GM18505 (cell line): ENCODE data around the gene ASB9.
"Not testable (repeated sequence)": the region's sequence is repeated elsewhere in the genome, so short reads cannot be mapped to it uniquely, and the experiment has no call there.

Experiments
- ATAC-seq: cut with Tn5 transposase; IDR thresholded peaks from one replicate; pipeline ENCODE4 v1.9.1; 2021; ENCODE audit not compliant: unreplicated experiment
- POLR2A ChIP-seq: IDR thresholded peaks from 4 replicates; pipeline ENCODE4 v1.6.1; 2011; ENCODE audit warnings: borderline replicate concordance; ENCODE audit not compliant: insufficient read depth, insufficient read length; ENCODE audit errors: extremely low read depth

Gene ASB9

DNA sequence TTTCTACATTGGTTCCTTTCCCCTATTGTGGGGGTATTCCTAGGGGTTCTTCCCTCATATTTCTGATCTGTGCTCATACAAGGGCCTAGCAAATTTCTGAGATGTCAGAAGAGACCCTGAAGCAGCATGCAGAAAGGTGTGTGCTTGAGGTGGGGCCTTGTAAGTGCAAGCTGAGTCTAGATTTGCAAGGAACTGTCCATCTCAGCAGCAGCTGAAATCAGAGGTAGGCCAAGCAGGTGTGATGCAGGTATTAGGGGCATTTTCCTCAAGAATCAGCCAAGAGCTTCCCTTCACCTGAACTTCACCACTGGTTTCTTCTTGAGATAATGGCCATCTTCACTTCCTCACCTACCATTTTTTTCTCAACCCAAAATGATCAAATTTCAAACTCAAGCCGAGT lies 45.1 kb downstream of the ASB9 start:
- no peak for TF ChIP-seq POLR2A
- no peak for ATAC-seq

DNA sequence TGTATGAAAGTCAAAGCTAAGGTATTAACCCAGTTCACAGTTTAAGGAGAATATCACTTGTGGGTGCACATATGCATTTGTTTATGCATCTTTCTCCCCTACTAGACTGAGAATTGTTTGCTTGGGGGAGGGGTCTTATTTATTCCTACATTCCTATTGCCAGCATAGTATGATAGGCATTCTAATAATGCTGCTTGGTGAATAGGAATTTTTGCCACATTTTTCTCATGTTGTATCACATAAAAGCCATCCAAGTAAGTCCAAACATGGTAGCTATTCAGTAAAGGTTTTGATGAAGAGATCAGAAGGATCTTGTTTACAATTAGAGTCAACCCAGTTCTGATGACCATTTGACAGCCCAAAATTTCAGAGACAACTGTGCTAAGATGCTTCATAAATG lies 48.6 kb downstream of the ASB9 start:
- no peak for TF ChIP-seq POLR2A
- no peak for ATAC-seq

DNA sequence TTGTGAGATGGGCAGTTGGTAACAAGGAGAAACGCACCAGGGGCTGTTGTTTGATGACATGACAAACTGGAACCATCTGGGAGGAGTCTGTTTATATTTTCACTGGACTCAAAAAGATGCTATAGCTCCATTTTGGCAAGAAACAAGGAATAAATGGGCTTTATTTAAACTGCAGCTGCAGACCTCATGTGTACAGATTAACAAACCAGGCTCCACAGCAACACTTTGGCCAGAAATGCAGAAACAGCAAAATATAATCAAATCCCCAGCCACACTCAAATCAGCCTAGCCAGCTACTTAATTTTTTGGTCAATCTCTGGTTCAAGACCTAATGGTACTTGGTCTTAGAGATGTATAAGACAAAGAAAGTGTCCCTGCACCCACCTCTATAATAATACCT lies 52.7 kb downstream of the ASB9 start:
- TF ChIP-seq POLR2A: no peak
- ATAC-seq: no peak

DNA sequence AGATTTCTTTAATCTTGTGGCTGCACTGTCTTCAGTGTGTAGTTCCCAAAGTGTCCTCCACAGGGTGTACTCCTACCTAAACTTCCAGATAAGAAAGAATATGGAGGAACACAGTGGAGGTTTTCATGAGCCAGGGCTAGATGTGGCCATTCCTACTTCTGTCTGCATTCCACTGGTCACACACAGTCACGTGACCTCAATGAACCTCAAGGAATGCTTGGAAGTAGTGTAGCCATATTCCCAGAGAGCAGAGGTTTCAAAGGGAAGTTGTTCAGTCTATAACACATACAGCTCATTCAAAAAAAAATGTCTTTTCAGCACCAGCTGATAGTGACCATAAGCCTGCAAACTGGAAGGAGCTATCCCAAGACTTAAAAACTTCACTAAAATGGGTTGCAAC lies 53.6 kb downstream of the ASB9 start:
- no peak for TF ChIP-seq POLR2A

DNA sequence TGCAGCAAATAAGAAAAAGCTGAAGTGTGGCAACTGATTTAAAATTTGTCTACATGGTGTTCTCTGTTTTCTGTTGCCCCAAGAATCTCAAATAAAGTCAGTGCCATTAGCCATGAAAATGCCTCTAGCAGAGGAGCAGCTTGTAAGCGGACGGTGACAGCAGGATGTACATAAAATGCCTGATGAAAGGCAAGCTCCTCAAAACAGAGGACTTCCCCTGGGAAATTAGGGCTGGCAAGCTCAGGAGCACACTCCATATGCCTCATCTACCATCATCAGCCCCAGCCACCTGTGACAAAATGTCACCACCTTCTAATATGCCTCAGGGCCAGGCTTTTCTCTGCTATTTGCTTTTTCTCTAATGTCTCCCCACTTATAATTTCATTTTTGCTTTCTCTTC lies 54.5 kb downstream of the ASB9 start:
- no peak for TF ChIP-seq POLR2A
- ATAC-seq: no peak

More for the DNA sequence above, 53.6 kb downstream of the ASB9 start:
- ATAC-seq: no peak

DNA sequence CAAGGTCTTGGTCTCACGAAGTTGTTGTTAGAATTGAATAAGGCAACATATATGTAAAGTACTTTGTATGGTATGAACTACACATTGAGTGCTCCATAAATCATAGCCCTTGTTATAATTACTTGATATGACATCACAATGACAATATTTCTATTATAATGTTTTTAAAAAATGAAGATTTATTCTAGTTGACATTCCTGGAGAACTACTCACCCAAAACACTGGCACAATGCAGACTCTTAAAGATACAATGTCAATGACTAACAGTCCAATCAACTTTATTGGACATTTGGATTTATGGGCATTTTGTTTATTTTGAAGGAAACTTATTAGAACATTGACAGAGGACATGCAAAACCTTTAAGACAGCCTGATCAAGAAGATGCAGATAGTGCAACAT lies 55.3 kb downstream of the ASB9 start:
- TF ChIP-seq POLR2A: no peak
- no peak for ATAC-seq

DNA sequence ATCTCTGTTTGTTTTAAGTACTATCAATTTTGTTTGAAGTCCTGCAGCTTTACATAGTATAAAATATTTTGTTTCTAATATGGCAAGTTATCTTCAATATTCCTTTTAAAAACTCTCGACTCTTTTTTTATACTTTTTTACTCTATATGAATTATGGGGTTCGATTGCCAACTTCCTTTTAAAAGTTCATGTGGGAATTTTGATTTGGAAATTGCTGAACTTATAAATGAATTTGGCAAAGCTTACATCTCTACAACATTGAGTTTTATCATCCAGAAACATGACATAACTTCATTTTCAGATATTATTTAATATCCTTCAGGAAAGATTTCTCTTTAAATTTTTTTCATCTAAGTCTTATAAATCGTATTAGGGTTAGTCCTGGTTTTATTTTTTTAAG lies 60.8 kb downstream of the ASB9 start:
- no peak for TF ChIP-seq POLR2A

DNA sequence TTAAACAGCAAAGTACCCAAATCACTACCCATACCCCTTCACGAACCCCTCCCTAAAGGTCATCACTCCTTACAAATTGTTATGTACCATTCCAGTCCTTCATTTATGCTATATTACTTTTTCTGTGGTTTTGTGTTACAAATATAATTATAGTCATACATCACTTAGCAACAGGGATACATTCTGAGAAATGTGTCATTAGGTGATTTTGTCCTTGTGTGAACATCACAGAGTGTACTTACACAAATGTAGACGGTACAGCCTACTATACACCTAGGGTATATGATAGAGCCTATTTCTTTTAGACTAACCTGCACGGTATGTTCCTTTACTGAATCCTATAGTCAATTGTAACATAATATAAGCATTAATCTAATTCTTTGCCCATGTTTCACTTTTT lies 61.9 kb downstream of the ASB9 start:
- no peak for TF ChIP-seq POLR2A
- ATAC-seq: no peak

More for the DNA sequence above, 60.8 kb downstream of the ASB9 start:
- ATAC-seq: no peak

DNA sequence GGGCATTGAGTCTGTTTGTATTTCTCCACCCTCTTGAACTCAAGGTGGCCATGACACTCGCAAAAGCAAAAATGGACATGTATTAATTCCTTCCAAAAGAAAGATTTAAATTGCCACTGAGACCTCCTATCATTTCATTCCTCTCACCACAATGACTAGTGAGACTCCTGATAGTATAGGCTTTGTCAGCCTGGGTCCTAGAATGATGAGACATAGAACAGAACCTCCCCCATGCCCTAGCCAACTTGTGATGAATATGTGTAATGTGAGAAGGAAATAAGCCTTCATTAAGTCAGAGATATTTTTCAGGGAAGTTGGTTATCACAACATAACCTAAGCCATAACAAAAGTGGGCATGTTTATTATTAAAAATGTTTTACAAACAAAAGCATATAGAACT lies 62.5 kb downstream of the ASB9 start:
- no peak for TF ChIP-seq POLR2A
- no peak for ATAC-seq

DNA sequence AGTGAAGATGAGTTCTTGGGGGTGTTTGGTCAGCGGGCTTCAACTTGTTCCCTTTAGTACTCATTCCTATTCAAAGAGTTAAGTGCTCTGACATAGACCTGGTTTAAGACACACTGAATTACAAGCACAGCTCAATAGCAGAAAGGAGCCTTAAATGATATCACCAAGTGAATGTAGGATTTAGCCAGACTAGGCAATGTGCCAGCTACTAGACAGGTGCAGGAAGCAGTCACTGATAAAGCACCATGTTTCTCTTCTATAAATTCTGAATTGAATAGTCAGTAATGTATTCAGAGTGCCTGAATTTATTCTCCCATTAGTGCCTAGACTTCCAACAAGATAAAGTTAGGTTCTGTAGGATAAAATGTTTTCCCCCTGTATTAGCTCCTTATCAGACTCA lies 63.6 kb downstream of the ASB9 start:
- ATAC-seq: no peak
- no peak for TF ChIP-seq POLR2A

DNA sequence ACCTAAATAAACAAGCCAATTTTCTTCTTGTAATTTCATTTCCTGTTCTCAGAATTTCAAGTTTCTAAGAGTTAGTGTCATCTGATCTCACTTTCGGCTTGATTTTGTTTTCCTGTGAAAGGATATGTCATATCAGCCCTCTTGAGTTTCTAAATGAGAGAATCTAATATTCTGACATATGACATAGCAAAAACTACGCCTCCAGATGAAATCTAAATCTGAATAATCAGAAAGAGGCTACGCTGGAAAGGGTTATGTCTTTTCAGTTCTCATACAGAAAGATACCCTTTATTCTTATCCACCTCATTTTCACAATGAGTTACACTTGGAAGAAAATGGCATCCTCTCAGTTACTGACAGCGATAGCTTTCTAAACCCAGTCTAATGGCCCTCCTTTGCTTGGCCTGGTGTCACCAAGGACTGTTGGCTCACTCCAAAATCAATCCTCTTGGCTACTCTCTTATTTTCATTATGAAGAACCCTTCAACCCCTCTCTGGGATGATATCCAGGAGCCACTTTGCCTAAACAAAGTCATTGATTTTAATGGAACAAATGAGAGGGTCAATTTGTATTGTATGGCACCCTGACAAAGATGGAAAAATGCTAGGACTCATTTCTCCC lies 65.6 kb downstream of the ASB9 start:
- ATAC-seq: no peak
- TF ChIP-seq POLR2A: no peak

DNA sequence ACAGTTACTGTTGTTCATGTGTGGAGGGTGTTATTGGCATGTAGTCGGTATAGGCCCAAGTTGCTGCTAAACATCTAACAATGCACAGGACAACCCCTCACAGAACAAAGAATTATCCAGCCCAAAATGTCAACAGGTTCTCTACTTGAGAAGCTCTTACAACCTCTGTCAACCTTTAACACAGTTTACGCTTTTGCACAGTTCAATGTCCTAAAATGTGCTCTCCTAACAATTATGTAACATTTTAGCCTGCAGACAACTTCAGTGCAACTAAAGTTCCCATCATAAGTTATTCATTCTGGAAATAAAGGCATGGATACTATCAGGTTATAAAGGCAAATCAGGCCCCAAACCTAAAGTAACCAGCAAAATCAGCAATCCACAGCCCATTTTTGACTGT lies 66.2 kb downstream of the ASB9 start:
- TF ChIP-seq POLR2A: no peak
- ATAC-seq: no peak

DNA sequence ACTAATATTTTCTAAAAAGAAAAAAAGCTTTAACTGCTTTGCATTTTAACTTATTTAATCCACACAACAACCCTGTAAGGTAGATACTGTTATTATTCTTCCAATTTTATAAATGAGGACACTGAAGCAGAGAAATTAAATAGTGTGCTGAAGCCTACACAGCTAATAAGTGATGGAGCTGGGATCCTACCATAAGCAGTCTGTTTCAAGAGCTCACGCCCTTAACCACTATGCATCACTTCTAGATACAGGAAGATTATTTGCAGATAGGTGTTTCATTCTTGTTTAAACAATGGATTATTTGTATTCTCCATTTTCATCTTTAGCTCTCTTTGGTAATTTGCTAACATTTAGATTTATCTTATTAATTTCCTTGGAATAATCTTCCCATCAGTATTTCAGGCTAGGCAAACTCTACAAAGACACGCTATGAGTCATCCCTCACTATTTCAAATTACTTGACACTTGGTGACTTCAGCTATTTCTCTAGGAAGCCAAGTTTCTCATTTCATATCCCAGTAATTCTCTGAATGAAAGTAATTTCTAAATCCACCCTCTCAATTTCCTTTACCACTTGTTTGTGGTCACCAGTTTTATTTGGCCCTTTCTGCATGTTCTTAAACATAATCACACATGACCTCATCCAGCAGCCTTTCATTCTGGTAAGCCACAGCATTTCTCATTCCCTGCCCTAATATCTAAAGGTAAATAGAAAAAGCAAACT lies 67.3 kb downstream of the ASB9 start:
- no peak for TF ChIP-seq POLR2A
- ATAC-seq: no peak

DNA sequence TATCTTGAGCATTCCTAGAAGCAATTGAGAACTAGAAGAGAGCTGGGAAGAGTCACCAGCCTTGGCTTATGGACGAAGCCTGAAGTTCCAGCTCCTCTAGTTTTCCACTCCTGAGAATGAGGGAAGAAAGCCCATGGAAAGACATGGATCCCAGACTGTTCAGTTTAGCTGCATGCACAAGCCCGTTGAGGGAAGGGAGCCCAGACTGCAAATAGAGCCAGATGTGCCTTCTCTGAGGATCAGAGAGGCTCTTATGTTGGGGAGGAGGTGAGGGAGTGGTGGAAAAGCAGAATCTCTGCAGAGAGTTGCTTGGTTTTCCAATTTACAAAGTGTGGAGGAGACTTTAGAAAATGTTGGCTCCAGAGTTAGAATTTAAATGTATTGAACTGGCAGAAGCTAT lies 69.0 kb downstream of the ASB9 start:
- ATAC-seq: no peak
- no peak for TF ChIP-seq POLR2A

DNA sequence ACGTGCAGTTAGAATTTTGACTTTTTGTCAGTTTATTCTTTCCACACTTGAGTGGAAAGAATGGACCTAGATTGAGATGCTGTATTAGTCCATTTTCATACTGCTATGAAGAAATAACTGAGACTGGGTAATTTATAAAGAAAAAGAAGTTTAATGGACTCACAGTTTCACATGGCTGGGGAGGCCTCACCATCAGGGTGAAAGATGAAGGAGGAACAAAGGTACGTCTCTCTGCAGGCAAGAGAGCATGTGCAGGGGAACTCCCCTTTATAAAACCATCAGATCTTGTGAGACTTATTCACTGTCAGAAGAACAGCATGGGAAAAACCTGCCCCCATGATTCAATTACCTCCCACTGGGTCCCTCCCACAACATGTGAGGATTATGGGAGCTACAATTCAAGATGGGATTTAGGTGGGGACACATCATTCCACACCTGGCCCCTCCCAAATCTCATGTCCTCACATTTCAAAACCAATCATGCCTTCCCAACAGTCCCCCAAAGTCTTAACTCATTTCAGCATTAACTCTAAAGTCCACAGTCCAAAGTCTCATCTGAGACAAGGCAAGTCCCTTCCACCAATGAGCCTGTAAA lies 71.2 kb downstream of the ASB9 start:
- not testable (repeated sequence) for ATAC-seq
